ENCODE measurements around the gene LSM14A.
"Not testable (repeated sequence)": the region's sequence is repeated elsewhere in the genome, so short reads cannot be mapped to it uniquely, and the experiment has no call there.

LSM14A gene

DNA sequence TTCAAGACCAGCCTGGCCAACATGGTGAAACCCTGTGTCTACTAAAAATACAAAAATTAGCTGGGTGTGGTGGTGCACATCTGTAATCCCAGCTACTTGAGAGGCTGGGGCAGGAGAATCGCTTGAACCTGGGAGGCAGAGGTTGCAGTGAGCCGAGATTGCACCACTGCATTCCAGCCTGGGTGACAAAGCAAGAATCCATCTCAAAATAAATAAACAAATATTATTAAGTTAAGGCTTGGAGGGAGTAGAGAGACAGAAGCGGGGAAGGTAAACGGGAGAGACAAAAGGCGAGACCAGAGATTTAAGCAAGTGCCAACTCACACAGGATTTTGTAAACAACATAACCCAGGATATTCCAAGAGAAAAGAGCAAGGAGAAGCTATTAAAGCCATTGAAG, 12.8 kb upstream of the LSM14A start:
- DNase-seq: not testable (repeated sequence)

DNA sequence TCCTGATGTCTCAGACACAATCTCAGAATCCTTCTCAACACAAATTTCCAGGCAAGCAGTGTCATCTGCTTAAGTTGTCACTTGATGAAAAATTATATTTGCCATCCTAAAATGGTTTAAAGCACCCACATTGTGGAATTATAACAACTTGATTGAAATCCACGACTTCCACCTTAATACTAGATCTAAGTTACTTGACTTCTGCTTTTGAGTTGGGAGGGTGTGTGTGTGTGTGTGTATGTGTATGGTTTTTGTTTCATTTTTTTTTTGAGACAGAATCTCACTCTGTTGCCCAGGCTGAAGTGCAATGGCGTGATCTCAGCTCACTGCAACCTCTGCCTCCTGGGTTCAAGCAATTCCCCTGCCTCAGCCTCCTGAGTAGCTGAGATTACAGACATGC, 10.4 kb upstream of the LSM14A start:
- not testable (repeated sequence) for DNase-seq

DNA sequence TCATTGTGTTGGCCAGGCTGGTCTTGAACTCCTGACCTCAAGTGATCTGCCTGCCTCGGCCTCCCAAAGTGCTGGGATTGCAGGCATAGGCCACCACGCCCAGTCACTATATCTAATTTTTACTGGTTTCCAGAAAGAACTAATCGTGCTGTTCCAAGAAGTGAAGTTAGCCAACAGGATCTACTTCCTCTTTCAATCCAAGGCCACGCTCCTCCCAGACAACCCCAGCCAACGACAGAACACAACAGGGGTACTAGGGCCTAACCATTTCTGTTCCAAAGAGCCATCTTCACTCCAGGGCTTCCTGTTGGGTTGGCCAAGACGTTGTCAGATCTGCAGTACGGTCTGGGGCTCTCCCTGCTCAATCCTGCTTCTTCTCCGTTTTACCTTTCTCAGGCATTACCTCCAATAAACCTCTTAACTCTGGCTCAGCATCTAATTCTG, 7.0 kb upstream of the LSM14A start:
- DNase-seq: no peak

DNA sequence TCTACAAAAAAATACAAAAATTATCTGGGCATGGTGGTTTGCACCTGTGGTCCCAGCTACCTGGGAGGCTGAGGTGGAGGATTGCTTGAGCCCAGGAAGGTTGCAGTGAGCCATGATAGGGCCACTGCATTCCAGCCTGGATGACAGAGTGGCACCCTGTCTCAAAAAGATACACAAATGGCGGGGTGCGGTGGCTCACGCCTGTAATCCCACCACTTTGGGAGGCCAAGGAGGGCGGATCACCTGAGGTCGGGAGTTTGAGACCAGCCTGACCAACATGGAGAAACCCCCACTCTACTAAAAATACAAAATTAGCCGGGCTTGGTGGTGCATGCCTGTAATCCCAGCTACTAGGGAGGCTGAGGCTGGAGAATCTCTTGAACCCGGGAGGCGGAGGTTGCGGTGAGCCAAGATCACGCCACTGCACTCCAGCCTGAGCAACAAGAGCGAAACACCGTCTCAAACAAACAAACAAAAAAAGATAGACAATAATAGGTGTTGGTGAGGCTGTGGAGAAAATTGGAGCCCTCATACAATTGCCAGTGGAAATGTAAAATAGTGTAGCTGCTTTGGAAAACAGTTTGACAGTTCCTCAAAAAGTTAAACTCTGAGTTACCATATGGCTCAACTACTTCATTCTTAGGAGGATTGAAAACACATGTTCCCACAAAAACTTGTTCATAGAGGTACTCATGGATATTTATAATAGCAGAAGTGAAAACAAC, 2.7 kb upstream of the LSM14A start:
- not testable (repeated sequence) for DNase-seq

DNA sequence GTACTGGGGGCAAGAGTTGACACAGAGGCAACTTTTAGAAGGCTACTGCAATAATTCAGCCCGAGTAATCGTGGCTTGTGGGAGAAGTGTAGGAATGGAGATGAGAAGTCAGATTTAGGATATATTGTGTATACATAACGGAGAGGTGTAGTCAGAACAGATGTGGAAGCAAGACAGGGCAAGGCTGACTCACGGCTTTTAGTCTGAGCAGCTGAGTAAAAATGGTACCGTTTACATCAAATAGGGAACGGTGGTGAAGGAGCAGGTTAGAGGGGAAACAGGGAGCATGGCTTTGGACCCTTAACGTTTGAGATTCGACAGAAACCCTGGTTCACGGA, 796 bp upstream of the LSM14A start:
- no peak for DNase-seq

DNA sequence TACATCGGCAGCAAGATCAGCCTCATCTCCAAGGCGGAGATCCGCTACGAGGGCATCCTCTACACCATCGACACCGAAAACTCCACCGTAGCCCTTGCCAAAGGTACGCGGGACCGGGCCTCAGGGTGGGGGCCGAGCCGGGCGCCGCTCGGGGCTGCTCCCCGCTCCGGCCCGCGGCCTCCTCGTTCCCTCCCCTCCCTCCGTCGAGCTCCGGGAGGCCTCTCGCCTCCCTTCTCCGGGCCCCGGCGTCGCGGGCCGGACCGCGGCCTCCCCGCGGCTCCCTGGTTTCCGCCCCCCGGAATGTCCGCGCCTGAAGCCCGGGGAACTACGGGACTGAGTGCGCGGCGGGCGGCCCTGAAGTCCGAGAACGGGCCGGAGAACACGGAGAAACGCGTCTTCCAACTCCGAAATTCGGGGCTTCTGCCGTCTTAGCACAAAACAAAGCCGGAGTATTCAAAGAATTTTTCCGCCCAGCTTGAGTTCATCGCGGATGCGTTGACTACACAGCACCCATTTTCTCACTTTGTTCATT, 423 bp downstream of the LSM14A start:
- no peak for DNase-seq

DNA sequence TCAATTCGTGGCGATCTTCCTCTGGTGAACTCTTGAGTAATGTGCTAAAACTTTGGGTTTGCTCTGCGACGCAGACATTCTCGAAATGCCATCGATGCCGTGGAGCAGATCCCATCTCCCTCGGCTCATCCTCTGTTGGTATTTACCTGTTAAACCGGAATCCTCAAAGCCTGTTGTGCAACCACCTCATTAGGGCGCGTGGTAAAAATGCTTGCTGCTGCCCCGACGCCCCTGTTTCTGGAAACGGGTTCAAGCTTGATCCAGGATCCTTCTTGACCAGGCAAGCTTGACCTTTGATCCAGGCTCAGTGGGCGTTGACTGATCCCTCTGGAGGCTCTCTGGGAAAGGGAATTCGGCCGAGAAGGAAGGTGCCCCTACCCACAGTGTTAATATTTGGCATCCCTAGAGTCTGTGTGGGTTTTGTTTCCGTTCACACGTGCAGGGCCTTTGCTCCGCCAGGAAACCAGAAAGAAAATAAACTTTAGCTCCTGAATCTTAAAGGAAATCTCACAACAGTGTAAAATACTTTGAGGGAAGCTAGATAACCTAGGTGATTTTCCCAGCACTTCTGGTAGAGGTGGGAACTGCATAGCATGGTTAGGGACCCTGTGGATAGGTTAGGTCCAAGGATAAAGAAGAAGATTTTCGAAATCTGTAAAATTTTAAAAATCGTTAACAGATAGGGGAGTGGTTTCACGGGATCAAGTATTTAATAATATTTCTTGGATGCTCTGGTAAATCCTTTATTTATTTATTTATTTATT, 1.1 kb downstream of the LSM14A start:
- DNase-seq: no peak

DNA sequence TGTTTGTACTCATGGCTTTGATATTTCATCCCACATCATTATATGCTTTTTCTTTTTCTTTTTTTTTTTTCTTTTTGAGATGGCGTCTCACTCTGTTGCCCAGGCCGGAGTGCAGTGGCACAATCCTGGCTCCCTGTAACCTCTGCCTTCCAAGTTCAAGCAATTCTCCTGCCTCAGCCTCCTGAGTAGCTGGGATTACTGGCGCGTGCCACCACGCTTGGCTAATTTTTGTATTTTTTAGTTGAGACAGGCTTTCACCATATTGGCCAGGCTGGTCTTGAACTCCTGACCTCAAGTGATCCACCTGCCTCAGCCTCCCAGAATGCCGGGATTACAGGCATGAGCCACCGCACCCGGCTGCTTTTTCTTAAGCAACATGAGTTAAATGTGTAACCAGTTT, 2.9 kb downstream of the LSM14A start:
- not testable (repeated sequence) for DNase-seq

DNA sequence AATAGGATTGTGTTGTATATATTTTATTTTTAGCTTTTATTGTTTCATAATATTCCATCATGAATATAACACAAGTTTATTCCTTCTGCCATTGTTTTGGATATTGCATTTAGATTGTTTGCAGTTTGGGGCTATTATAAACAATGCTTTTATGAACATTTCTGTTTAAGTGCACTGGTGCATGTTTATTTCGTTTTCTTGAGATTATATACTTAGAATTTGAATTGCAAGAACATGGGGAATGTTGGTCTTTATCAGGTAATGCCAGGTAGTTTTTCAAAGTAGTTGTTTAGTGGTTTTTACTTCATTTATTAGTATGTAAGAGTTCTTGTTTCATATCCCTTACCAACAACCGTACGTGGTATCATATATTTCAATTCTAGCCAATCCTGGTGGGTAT, 4.3 kb downstream of the LSM14A start:
- DNase-seq: no peak

DNA sequence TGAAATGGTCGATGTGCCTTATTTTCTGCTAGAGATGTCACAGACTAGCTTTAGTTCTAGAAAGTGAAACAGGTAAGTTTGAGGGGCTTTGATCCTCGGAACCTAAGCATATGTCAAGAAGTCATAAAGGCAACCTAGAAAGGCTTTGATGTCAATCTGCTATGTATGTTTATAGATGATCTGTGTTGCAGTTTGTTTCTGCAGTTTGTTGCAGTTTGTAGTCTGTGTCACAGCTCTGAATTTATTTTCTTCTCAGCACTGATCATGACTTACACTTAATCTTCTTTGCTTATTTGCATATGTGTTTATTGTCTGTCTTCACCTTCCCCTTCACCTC, 5.9 kb downstream of the LSM14A start:
- DNase-seq: no peak

DNA sequence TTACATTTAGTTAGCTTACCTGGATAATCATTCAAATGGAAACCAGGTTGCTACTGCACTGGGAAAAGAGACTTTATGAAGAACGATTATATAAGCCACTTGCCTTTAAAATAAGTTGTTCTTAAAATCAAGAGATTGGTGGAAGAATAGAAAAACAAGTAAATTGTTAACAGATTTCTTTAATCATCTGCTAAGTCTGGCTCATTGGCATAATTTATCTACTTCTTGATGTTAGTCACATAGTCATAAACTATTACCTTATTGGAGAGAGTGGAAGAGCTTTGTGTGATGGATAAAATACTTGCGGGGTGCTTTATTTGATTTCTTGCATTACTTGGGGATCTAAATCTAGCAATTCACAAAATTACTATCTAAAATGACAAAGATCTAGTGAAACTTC, 6.8 kb downstream of the LSM14A start:
- DNase-seq: no peak

DNA sequence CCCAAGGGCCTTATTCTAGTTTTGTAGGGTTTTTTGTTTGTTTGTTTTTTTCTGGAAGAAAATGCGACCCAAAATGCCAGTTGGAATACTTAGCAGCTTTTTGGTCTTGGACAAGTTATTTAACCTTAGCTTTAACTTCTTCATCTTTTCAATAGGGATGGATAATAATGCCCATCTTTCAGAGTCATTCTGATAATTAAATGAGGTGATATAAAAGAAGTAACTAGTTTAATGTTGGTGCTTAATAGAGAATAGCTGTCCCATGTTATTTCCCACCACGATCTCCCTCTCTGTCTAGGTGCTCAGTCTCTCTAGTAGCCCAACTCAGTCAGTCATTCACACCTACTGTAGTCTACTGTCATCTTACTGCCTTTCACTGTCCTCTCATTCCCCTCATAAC, 8.0 kb downstream of the LSM14A start:
- DNase-seq: no peak

DNA sequence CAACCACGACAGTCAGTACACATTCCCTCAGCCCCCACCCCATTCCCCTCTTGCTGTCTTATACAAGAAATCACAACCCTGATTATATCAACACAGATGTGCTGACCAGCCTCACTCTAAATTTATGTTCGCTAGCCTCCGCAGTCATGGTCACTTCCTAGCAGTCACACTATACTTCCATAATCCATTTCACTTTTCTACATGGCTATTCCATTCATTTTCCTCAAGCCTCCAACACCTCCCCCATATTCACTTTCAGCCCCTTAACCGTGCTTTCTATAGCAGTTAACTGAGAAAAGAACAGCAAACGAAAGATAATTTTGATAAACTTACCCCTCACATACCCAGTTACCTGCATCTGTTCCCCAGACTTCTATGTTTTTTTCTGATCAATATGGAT, 8.4 kb downstream of the LSM14A start:
- DNase-seq: no peak

DNA sequence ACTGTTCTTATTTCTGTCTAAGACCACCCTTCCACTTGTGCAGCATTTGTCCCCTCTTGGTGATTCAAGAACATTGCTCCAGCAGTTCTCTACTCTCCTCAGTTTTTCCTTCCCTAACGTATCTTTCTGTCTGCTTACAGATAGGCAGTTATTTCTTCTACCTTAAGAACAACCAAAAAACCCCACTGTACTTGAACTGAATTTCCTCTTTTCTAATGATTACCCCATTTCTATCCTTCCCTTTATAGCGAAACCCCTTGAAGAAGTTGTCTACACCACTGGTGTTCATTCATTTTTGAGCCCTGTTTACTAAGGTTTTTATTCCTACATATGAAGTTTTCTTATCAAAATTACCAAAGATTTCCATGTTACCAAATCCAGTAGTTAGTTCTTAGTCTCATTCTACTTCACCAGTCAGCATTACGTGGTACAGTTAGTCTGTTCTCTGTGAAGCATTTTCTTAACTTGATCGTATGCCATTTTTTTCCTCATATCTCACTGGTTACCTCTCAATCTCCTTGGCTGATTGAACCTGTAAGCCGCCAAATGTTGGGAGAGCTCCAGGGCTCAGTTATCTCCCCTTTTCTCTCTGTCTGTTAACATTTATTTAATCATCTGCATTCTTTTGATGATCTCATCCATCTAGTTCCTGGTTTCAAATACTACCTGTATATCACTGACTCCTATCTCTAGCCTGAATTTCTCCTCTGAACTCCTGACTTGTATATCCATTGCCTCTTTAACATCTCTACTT, 9.0 kb downstream of the LSM14A start:
- DNase-seq: no peak

DNA sequence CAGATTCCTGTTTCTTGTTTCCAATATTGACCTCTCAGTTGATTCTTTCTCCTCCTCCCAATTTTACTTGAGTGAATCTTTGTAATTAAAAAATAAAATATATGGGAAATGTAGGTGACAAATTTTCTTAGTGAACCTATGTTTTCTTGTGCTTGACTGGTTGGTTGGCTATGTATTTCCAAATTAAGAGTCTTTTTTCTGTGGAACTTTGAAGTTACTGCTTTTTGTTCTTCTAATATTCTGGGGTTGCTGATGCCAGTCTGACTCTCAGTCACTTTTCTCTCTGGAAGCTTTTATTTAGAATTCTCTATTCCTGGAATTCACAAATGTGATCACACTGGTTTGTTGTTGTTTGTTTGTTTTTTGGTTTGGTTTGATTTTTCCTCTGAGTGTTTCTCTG, 9.8 kb downstream of the LSM14A start:
- DNase-seq: no peak

DNA sequence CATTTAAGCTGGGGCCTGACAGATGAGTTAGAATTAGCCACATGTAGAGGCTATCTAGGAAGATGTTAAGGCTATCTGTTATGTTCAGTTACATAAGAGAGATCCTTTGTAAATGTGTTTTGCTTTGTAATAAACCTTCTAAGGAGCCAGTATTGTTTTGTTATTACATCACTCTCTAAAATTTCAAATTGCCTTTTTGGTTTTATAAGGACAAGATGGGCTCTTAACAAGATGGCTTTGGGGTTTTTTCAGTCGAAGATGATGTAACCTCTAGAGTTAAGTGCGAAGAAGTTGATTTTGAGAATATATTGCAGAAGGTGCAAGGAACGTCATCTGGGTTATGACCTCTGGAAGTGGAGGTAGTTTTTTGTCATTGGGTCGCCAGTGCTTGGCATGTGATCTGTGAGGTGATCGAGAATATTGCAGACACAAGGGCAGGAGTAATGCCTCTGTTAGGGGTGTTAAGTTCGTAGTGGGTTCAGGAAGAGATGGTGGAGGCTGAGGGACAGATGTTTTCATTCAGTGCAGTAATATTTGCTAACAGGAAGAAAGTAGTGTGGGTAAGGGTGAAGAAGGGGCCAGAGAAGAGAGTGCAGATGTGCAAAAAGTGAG, 12.7 kb downstream of the LSM14A start:
- no peak for DNase-seq

DNA sequence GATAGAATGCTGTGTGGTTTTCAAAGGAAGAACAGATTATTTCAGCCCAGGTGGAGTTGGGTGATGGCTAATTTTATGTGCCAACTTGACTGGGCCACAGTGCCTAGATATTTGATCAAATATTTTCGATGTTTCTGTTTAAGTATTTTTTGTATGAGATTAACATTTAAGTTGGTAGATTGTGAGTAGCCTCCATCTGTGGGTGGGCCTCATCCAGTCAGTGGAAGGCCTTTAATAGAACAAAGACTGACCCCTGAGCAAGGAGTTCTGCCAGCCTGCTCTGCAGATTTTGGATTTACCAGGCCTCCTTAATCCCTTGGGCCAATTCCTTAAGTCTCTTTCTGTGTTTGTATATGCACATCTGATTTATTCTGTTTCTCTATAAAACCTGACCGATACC, 13.9 kb downstream of the LSM14A start:
- DNase-seq: no peak

DNA sequence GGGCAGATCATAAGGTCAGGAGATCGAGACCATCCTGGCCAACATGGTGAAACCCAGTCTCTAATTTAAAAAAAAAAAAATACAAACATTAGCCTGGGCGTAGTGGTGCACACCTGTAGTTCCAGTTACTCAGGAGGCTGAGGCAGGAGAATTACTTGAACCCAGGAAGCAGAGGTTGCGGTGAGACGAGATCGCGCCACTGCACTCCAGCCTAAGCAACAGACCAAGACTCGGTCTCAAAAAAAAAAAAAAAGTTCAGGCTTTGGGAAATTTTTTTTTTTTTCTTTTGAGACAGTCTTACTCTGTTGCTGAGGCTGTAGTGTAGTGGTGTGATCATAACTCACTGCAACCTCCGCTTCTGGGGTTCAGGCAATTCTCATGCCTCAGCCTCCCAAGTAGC, 14.7 kb downstream of the LSM14A start:
- no peak for DNase-seq

DNA sequence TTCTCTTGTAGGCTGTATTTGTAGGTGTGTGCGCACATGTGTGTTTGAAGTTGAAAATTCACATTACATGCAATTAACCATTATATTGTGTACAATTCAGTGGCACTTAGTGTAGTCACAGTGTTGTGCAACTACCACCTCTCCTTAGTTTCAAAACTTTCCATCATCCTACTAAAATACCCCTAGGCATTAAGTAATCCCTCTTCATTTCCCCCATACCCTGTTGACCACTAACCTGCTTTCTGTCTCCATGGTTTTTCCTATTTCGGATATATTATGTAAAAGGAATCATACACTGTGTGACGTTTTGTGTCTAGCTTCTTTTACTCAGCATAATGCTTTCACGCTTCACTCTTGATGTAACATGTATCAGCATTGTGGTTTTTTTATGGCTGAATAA, 16.1 kb downstream of the LSM14A start:
- DNase-seq: no peak

DNA sequence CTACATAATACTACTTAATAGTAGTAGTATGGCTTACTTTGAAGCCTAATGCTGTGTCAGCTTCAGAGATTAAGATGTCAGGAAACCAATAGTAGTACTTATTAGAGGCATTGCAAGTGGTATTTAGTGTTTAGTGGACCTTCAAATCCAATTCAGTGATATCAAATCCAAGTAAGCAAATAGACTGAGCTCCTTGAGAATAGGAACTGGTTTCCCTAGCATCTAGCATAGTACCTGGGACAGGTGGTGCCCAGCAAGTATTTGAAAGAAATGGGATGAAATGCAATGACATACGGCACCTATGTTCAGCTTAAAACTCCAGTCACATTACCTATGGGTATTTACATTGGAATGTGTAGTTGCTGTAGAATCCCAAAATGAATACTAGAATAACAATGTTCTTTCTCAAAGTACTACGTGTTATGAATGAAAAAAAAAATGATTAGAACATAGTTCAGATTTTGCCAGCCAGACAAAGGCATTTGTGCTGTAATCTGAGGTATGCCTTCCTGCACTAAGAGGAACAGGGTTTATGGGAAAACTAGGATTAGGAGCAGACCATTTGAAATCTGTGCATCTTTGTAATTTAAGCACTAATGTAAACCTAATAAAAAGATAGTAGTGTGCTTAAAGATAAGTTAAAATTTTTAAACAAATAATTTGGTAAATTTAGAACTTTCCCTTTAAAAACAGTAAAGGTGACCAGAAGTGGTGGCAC, 17.1 kb downstream of the LSM14A start:
- no peak for DNase-seq

DNA sequence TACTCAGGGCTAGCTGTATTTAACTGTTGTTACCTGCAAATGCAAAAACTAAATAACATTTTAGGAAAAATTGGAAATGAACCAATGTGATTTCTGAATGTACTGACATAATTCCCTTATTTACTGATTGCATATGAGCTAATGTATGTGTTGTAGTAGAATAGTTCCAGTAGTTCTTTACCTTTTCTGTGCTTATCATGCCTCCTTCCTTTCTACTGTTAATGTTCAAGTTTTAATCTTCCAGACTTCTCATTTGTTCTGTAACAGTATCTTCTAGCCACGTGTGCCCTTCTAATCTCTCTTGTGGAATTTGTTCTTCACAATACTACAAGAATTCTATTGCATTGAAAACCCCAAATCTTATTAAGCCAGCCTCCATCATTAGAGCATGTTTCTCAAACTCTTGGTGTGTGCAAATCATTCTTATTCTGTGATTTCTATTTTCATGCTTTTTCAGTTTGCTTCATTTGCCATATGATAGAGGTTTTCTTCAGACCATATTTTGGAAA, 17.7 kb downstream of the LSM14A start:
- DNase-seq: no peak

DNA sequence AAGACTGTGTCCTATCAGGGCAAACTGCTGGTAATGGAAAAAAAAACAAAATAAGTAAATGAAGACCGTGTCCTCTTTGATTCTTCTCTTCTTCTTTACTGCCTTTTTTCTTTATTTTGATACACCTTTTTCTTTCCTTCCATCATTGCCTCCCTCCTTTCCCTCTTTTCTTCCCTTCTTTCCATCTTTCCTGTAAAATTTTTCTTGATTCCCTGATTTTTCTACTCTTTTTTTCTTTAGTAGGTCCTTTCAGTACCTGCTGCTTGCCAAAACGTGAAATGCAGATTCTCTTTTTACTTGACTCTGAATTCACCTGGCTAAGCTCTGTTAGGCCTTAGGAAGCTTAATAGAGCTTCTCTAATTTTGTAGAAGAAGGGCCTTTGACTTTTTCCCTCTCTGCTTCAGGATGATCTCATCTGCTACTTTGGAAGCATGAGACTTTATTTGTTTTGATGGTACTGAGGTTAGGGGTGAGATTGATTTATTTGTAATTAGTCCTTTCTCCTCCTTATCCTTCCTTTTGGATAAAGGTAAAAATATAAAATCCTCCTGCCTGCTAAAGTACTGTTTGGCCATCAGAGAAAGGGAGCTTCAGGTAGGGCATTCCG, 19.2 kb downstream of the LSM14A start:
- no peak for DNase-seq
